GM21786 (cell line): ENCODE measurements around the gene SCN2B.

ENCODE experiments used
- ATAC-seq: cut with Tn5 transposase; IDR thresholded peaks from one replicate; pipeline ENCODE4 v1.9.1; 2021; ENCODE audit not compliant: unreplicated experiment

Gene SCN2B

GRCh38 chr11:118175031-118175992 lies 1.1 kb downstream of the SCN2B start:
- no peak for ATAC-seq

GRCh38 chr11:118174006-118174567 lies 2.4 kb downstream of the SCN2B start:
- ATAC-seq: no peak

DNA sequence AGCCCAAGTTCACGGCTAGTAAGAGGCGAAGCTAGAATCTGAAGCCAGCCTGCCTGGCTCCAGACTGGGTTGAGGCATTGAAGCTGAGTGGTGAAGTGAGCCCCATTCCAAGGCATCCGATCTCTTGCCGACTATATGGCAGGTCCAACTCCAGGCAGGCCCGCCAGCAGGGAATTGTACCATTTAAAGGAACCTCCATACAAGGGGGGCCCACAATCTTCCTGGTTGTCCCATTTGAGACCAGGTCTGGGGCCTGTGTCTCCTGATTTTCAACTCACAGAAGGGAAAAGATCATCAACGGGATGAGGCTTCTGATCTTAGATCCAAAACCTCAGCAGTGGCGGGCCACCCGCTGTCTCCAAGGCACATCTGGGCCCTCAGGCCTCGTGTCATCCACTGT lies 4.1 kb downstream of the SCN2B start:
- no peak for ATAC-seq

GRCh38 chr11:118171269-118172062 lies 5.0 kb downstream of the SCN2B start:
- no peak for ATAC-seq

- ATAC-seq: no peak
Observed at GRCh38 chr11:118170882-118171268, 5.6 kb downstream of the SCN2B start.

- no peak for ATAC-seq
Observed at GRCh38 chr11:118170231-118170630, 6.2 kb downstream of the SCN2B start.

DNA sequence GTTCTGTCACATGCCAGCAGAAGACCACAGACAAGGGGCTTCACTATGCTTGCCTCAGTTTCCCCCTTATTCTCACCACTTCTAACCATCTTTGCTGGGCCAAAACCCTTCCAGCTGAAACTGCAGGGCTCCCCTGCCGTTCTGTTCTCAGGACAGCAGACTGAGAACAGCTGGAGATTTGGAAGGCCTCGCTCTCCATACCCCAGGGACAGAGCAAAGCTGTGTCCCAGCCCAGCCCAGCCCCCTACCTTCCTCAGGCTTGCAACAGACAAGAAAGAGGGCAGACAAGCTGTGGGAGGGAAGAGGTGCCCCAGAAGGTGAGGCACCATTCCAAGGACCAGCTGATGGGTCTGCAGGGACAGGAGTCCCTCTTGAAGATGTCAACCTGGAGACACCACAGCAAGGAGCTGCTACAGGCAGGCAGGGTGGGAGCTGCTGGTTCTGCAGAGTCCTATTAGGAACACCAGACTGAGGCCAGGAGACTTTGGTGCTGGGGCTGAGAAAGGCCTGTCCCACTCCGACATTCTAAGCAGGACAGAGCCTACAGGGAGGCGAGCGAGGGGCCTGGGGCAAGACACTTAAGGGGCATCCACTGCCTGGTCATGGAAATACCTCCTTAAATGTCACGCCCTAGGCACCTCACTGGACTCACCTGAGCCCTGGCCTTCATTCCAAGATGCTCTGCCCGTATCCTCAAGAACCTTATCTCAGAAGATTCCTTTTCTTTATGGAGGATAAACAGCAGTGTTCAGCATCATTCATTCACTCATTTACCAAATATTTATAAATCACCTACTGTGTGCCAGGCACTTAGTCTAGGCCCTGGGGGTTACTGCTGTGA lies 6.9 kb downstream of the SCN2B start:
- ATAC-seq: no peak

DNA sequence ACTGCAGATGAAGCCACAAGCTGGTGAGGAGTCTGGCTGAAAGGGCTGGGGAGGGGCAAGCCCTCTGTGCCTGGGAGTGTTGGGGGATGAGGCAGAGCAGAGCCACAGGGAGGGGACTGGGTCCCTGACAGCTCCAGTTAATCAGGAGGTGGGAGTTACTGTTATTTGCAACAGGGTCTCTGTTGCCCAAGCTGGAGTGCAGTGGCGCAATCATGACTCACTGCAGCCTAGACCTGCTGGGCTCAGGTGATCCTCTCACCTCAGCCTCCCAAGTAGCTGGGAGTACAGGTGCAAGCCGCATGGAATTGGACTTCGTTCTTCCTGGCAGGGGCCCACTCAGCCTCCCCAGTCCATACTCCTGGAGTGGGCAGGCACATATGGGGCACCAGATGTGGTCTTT lies 7.7 kb downstream of the SCN2B start:
- no peak for ATAC-seq

GRCh38 chr11:118168316-118168715 lies 8.1 kb downstream of the SCN2B start:
- ATAC-seq: no peak

- ATAC-seq: no peak
Observed at GRCh38 chr11:118167906-118168305, 8.5 kb downstream of the SCN2B start.

DNA sequence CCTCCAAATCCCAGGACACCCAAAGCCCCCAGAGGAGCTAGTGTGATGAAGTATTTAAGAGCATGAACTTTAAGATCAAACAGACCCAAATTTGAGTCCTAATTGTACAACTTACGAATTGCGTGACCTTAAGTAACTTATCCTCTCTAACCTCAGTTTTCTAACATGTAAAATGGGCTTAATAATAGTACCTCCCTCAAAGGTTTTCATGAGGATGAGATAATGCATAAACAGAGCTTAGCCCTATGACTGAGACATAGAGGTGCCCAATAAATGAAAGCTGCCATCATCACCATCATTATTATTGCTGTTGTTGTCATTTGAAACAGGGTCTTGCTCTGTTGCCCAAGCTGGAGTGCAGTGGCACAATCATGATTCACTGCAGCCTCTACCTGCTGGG lies 9.2 kb downstream of the SCN2B start:
- no peak for ATAC-seq

DNA sequence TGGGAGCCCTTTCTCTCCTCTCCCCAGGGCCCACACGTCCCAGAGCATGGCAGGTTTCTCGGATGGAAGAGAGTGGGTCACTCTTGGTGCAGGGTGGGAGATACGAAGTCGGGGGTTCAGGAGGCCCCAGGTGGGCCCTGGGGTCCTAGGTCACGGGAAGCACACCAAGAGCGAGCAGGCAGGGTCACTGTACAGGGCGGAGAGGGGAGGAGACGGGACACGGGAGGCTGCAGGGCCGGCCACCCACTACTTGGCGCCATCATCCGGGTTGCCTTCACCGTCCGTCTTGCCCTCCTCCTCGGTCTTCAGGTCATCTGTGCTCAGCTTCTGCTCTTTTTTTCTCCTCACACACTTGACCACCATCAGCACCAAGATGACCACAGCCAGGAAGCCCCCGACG lies 9.8 kb downstream of the SCN2B start:
- no peak for ATAC-seq

DNA sequence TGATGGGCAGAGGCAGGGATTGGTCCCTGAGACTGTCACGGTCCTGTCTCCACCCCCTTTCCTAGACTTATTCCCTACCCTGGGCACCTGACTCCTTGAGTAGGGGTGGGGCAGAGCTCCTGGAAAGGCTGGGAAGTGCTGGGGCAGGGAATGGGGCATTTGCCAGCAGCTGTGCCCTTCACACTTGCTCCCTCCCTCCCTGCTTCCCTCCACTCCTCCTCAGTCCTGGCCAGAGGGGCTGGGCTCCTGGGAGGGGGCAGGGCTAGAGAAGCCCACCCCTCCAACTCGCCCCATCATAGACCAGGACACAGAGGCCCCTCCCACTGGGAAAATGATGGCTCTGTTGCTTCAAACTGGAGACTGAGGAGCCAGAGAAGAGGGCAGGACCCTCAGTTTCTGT lies 11.6 kb downstream of the SCN2B start:
- ATAC-seq: no peak

DNA sequence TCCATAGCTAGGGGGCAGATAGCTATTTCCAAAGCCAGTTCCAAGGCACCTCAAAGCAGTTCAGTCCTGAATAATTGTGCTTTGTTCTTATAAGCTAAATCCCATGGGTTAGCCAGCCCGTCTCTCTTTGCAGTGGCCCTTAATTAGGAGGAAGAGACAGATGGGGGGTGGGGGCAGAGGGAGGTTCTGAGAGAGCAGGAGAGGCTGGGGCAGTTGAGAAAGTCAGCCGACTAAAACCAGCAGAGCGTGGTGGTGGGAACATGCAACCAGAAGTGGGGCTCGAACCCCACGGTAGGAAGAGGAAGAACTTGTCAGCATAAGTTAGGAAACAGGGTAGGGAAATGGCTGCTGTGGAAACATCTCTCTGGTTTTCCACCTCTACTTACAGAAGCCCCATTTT lies 12.9 kb downstream of the SCN2B start:
- no peak for ATAC-seq

- ATAC-seq: no peak
Observed at GRCh38 chr11:118162846-118163245, 13.6 kb downstream of the SCN2B start.

GRCh38 chr11:118161786-118162185 lies 14.7 kb downstream of the SCN2B start:
- ATAC-seq: no peak

DNA sequence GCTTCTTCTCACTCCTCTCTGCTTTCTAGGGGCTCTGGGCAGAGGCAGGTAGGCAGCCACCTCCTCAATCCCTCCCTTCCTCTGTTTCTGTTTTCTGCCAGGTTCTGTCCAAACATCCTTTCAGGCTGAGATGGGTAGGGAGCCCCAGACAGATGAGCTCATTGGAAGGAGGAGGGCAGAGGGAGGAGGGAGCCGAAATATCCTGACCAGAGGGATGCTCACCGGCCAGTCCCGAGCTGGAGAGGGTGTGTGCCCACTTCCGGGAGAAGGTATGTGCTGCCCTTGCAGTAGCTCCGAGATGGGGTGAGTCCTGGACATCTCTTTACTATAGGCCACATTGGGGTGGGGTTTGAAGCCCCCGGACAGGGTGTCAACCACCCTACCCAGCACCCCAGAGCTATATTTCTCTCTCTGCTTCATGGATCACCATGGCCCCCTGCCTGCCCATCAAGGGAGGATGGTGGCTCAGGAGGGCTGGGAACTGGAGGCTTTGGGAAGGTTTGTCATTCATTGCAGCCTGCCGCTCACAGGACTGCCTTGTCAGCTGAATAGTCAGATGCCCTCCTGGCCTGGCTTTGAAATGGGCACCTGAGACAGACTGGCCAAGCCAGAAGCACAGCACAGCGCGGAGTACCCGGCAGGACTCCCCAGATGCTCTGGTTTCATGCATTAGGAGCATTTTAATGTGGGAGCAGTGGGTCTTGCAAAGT lies 19.1 kb downstream of the SCN2B start:
- no peak for ATAC-seq

DNA sequence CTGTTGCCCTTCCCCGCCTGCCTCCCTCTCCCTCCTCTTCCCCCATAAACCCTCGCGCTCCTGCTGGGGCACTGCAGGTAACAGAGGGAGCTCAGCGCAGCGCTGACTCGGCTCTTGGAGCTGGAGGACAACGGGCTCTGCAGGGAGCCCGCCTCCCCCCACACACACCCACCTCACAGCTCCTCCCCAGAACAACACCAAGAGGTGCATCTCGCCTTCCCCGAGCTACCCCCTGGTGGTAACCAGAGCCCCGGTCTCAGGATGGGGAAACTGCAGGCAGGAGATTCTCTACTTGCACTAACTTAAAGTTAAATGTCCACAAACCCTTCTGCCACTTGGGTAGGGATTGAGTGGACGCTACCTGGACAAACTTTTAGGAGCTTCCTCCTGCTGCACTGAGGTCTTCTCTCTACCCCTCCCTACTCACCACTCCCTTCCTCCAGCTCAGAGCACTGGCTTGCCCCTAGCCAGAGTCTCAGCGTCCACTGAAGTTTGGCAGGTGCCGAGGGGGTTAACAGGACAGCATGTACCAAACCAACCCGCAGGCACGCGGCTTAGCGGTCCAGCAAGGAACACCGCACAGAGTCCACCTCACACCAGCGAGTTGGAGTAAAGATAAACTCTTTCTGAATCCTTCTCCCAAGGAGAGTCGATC lies 19.8 kb downstream of the SCN2B start:
- ATAC-seq: no peak

DNA sequence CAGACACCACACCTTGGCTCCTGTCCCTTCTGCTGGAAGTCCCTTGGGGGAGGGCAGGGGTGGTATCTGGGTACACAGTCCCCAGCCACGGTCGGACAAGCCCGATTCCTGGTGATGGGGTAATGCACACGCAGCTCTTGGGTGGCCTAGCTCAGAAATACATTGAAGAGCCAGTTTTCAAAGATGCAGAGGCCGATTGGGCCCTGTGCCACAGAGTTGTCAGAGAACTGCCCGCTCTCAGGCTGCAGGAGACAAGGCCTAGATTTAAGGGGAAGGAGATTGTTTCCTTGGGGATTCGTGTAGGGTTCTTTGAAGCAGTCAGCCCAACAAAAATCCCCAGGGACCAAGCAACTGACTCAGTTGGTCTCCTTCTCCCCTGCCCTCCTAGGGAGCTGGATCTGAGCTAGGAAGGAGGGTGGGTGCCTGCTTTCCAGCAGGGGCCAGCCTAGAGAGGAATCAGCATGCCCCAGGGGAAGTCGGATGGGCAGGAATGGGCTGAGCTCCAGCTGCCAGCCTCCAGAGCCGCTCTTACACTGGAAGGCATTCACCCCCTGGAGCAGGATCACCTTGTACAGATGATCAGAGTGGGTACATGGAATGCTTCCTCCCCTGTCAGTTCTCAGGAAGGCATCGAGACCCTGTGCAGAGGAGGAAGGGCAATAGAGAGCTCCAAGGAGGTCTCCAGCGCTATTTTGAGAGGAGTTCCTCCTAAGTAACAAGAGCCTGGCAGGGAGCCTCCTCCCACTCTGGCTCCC lies 20.5 kb downstream of the SCN2B start:
- no peak for ATAC-seq
